HG02884 (cell line): ENCODE data around the gene AGTR1.

Experiments used
- ATAC-seq: cut with Tn5 transposase; IDR thresholded peaks from one replicate; pipeline ENCODE4 v1.9.1; 2021; ENCODE audit warnings: mild to moderate bottlenecking, moderate library complexity; ENCODE audit not compliant: unreplicated experiment

Gene AGTR1

DNA sequence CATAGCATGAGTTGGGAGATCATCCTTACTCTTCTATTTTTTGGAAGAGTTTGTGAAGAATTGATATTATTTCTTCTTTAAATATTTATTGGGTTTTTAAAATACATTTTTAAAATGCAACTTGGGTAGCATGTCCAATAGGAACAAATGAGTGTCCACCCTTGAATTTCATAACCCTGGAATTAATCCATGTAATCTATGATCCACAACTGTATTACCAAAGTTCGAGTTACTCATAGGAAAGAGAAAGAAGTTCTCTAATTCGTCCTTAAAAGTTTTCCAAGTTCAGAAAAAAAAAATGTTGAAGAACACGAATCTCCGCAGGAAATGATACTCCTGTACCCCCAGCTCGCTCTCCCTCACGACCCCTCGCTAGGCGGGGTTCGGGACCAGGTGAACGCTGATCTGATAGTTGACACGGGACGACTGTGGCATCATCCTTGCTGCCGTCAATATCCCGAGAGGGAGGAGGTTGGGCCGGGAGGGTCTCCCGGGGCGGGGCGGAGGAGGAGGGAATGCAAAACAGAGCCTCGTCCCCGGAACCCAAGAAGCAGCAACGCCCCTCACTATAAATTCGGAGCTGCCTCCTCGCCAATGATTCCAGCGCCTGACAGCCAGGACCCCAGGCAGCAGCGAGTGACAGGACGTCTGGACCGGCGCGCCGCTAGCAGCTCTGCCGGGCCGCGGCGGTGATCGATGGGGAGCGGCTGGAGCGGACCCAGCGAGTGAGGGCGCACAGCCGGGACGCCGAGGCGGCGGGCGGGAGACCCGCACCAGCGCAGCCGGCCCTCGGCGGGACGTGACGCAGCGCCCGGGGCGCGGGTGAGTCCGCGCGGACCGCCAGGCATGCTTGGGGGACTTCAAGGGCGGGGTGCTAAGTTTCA is at the start of gene AGTR1:
Gene AGTR1, plus strand, starts transcription at position 598 of the 884 bp plus-strand sequence. CDS start 43,133 bp downstream, outside the sequence.
- no peak for ATAC-seq

DNA sequence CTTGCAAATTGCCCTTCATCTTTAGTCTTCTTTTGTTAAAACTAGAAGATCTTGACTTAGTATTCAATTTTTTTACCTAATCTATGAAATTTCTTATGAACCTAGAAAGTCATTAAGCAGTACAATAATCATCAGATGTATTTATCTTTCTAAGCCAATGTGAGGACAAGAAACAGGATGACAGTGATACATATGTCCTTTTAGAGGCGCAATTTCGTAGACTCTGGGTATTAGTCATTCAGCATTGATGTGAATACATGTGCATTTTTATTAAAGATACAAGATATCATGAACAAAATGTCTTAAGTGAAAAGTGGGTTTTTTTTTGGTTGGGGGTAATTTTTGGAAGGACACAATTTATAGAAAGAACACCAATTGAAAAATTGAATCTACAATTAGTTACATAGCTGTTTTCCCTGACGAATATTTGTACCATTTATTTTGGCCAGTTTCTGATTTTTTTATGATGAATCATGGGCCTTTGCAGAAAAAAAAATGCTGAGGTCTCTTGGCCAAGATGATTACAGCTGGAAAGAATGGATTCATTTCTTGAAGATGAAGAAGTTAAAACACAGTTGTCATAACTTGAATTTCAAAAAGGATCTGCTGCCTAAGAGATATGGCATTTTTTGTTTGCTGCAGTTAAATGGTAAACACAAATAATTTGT is 48.9 kb upstream of the AGTR1 start:
- ATAC-seq, result no peak

- ATAC-seq, result no peak
These were observed 46.2 kb upstream of the AGTR1 start for GRCh38 chr3:148651549-148651948.

DNA sequence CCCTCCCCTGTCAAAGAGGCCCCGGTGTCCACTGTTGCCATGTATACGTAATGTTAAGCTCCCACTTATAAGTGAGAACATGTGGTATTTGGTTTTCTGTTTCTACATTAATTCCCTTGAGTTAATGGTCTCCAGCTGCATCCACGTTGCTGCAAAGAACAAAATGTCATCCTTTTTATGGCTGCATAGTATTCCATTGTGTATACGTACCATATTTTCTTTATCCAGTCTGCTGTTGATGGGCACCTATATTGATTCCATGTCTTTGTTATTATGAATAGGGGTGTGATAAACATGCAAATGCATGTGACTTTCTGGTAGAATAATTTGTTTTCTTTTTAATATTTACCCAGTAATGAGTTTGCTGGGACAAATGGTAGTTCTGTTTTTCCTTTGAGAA is 43.3 kb upstream of the AGTR1 start:
- ATAC-seq, result no peak

DNA sequence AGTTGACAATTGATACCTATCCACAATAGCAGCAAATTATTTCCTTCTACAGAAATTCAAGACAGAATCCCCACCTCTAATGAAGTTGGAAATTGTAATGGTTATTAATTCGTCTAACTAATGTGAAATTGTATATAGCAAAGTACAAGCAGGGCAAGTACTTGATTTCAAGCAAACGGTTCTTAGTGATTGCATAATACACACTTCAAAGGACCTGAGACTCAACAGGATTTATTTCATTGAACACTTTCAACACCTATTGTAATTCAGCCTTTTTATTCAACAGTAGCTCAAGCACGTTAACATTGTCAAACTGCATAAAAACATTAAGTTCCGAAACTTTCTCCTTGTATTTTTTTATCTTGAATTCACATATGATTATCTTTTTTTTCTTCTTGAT is 40.2 kb upstream of the AGTR1 start:
- ATAC-seq, result no peak

DNA sequence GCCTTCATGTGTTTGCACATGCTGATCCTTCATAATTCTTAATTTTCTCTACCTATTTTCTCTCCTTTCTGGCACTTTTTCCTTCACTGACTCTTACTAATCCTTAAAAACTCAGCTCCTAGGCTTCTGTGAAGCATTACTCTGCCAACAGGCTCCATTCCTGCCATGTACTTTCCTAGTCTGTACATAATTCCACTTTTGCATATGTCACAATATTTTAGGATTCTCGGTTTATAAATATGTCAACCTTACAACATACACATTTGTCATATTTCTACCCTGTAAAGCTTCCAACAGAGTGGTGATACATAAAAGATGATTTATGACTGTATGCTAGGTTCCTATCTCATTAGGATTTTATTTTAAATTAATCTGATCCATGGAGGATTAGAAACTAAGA is 38.2 kb upstream of the AGTR1 start:
- no peak for ATAC-seq

DNA sequence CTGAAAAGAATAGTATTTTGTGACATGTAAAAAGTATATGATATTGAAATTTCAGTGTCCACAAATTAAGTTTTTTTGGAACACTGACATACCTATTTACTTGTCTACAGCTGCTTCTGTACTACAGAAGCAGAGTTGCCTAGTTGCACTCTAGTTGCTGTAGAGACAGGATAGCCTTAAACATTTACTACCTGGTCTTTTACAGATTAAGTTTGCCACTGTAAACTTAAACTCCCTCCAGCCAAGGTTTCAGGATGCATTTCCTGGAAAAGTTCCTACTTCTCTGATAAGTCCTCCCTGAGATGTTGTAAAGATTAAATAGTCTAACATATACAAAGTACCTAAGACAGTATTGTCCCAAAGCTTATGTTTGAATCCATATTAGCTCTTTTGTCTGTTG is 17.4 kb upstream of the AGTR1 start:
- ATAC-seq, result no peak

DNA sequence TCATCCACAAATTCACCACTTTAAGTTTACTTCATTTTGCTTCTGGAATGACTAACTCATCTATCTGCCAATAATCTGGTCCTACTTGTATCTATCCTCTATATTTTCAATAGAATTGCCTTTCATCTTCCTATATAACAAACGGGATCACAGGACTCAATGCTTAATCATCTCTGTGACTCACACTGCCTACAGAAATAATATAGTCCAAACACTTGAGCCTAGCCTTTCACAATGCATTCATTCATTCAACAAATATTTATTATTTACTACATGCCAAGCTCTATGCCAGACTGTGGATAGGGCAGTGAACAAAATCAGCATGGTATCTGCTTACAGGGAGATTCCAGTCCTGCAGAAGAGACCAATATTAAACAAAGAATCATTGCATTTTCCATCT is 16.6 kb upstream of the AGTR1 start:
- ATAC-seq, result no peak

- ATAC-seq, result no peak
These were observed 14.7 kb upstream of the AGTR1 start for GRCh38 chr3:148682997-148683396.

- no peak for ATAC-seq
These were observed 3.6 kb upstream of the AGTR1 start for GRCh38 chr3:148694116-148694515.

GRCh38 chr3:148698190-148698810 is 597 bp downstream of the AGTR1 start:
- no peak for ATAC-seq

- no peak for ATAC-seq
These were observed 7.6 kb downstream of the AGTR1 start for GRCh38 chr3:148705314-148705713.

DNA sequence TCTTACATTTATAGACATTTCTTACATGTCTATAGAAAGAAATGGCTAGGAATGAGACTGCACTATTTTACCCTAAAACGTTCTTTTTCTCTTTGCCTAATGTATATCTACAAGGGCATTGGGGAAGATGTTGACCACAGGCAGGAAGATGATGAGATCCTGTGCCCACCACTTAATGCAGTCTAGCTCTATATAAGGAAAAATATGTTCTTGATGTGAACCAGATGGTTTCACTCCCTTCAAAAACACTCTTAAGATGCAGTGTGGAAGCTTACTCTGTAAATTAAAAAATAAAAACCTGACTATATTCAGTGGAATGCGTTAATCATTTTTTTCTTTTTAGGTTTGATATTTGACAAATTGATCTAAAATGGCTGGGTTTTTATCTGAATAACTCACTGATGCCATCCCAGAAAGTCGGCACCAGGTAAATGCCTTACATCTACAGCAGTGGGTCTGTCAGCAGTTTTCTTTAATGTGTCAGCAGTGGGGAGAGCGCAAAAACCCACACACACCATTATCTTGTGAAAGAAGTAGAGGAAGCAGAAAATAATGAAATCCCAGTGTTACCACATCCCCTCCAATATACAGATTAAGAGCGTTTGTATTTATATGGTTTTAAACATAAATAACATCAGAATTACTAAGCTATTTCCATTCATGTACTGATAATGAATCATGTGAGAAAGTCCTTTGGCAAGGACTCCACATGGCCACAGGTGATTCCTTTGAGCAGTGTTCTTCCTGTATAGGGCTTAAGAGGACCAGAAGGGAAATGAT is 10.1 kb downstream of the AGTR1 start:
- ATAC-seq, result no peak

GRCh38 chr3:148708409-148708808 is 10.7 kb downstream of the AGTR1 start:
- ATAC-seq, result no peak

- ATAC-seq, result no peak
These were observed 12.0 kb downstream of the AGTR1 start for GRCh38 chr3:148709560-148710253.

GRCh38 chr3:148710665-148711064 is 13.0 kb downstream of the AGTR1 start:
- ATAC-seq, result no peak

DNA sequence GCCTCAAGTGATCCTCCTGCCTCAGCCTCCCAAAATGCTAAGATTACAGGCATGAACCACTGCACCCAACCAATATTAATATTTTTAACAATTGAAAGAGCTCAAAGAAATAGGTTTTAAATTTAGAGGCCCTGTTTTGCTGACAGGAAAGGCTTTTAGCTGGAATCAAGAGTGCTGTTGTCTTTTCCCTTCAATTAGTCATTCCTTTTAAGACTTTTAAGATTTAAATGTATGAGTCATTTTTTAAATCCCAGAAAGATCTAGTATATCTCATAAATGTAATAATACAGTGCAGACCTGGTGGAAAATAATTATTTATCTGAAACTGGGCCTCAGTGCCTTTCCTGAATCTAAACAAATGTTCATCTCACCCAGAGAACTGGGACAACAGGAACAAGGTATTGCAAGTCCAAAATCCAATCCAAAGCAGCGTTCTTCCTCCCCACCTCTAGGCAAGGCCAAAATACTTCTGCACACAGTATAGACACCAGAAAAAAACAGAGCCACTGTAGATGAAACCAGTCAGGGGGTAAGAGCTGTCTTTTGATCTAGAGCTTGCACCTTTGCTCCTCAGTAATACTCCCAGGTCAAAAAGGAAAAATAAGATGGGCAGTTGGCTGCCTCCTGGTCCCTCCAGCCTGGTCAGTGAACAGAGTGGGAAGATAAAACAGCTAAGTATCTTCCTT is 14.4 kb downstream of the AGTR1 start:
- no peak for ATAC-seq

DNA sequence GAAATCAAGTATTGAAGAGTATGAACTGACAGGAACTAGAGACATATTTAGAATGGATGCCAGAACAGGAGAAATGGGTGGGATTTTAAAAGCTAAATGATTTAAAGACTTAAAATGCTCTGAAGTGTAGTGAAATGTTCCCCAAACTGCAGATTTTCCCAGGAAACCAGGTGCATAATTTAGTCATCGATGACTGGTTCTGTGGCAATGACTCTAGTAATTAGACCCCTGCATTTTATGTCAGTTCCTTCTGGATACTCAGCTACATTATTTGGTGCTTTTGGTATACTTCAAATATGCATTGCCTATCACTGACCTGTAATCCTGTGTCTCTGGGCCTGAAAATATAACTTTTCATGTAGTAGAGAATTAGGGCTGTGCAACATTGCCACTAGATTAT is 16.8 kb downstream of the AGTR1 start:
- no peak for ATAC-seq

DNA sequence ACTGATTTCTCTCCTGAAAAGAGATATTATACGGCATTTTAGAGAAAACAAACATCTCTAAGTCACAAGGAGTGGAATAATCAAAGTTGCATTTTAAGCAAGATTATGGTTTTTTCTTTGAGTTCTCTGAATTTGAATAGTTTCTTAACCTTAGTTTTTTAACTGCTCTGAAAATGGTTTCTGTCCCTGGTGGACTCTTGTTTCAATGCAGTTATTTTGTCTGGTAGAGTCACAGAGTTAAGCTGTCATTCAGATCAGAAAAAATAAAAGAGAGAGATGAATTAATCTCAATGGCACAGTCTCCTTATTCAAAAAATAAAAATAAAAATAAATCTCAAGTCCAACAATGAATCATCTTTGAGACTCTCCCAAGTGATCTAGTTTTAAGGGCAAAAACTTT is 19.0 kb downstream of the AGTR1 start:
- ATAC-seq, result no peak
